SH-SY5Y (cell line): Measurements from ENCODE around the gene ZSCAN25.

Experiments used
- GATA2 ChIP-seq: IDR thresholded peaks from 2 replicates; pipeline ENCODE4 v1.6.1; 2011; ENCODE audit warnings: mild to moderate bottlenecking, low read depth, low read length
- GATA3 ChIP-seq: IDR thresholded peaks from 2 replicates; pipeline ENCODE4 v1.6.1; 2011; ENCODE audit warnings: low read depth, mild to moderate bottlenecking, low read length, moderate library complexity

DNA sequence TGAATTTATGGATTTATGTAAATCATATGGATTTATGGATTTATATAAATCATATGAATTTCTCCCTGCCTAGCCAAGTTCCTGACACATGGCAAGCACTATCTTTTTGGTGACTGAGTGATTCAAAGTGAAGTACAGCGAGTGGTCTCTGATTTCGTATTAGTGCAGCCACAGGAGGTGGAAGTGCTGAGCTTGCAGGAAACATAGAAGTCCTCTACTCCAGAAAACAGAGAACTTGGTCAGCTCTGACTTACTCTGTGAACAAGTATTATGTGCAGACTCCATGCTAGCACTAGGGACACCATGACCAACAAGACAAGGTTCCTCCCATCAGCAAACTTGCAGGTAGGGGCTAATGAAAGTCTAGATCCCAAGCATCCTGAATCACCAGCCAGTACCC lies 34.5 kb downstream of the ZSCAN25 start:
- TF ChIP-seq GATA2 (no peak), GATA3 (no peak)
